Ovary (tissue), 9 donors: ENCODE data around the gene TBL1X. TPM values are rescaled to one million over a fixed set of nuclear protein-coding genes. Genes with fewer than 3 reads are reported as not detected.

Experiments
- DNase-seq, 5 donors: peaks; one replicate each; pipeline ENCODE4 v3.0.0-alpha.2; 2019 to 2020
- H3K27ac ChIP-seq, 2 donors: fragments of 200-600 bp; one replicate each; pipeline versions ENCODE4 v1.5.1 to v1.8.0; 2019 to 2022
- H3K27me3 ChIP-seq: fragments of 200-600 bp; one replicate; pipeline ENCODE4 v1.8.0; 2022
- H3K36me3 ChIP-seq: fragments of 200-600 bp; sonication (generic); one replicate; pipeline ENCODE4 v1.5.1; 2019
- H3K4me1 ChIP-seq: one replicate; pipeline ENCODE4 v1.8.1; 2013; ENCODE audit warnings: mild to moderate bottlenecking, moderate library complexity; ENCODE audit not compliant: insufficient read depth
- H3K4me3 ChIP-seq: fragments of 200-600 bp; sonication (generic); one replicate; pipeline ENCODE4 v1.5.1; 2017
- H3K9me3 ChIP-seq, 2 donors: fragments of 200-600 bp in 1 of 2; sonication (generic) in 1 of 2; one replicate each; pipeline versions ENCODE4 v1.5.1 to v1.8.1; 2013 to 2019; ENCODE audit warnings: mild to moderate bottlenecking in 1 of 2, moderate library complexity in 1 of 2
- EP300 ChIP-seq: sonication (generic); formaldehyde crosslinking; IDR thresholded peaks from one replicate; pipeline ENCODE4 v1.6.1; 2017; ENCODE audit warnings: antibody characterized with exemption
- POLR2A ChIP-seq: fragments of 450-650 bp; IDR thresholded peaks from one replicate; pipeline ENCODE4 v1.6.1; 2017; ENCODE audit warnings: antibody characterized with exemption, mild to moderate bottlenecking, moderate library complexity
- WGBS, 3 donors: extraction: QIAGEN DNeasy Blood & Tissue Kit in 1 of 3; methylation state at CpG; one replicate each; pipeline versions ENCODE4 v1.1.5 to v1.1.7; 2013 to 2017; 5-methylcytosine and 5-hydroxymethylcytosine counted together
- intact Hi-C, 4 donors: fragments of 100-400 bp; cut with DNase I; formaldehyde crosslinking; loops; one replicate each; pipeline versions ENCODE4 v1.11.0 to v1.15.1; 2022 to 2023
- polyA plus RNA-seq, 2 donors: library from polyadenylated mRNA; stranded (reverse); fragments of 200-250 nt in 1 of 2; fragments of 350-450 nt in 1 of 2; fragmentation: Illumina TruSeq in 1 of 2; extraction: RNeasy Lipid Tissue Mini Kit (QIAGEN cat#74804) in 1 of 2; gene quantifications; one replicate each; pipeline ENCODE4 v1.2.3, GENCODE V29; 2013 to 2014
- total RNA-seq, 7 donors: library from RNA; depleted of rRNA in 2 of 7; stranded (reverse); fragments of >200 nt in 2 of 7; fragmentation: NEBNext Ultra II Directional in 3 of 7; extraction: Animal tissue kit (Norgen Biotek cat#: 25700) in 3 of 7; gene quantifications; one replicate each; pipeline versions ENCODE4 v1.1.0 to v1.2.4, GENCODE V29; 2016 to 2023
- TF ChIP-seq, protein P1 (sequence below), 3 donors: fragments of 450-650 bp in 2 of 3; fragments of 200-600 bp in 1 of 3; IDR thresholded peaks; one replicate each; pipeline versions ENCODE4 v1.5.1 to v1.8.0; 2016 to 2022; ENCODE audit warnings: antibody characterized with exemption in 3 of 3, mild to moderate bottlenecking in 1 of 3
- donor health status: DM: no; HTN: no; CAD: no; lungs with moderate emphysema.
- donor health status: DM: no; HTN: no; CAD: no.
- donor health status: Bipolar disorder and iron deficiency.
- donor health status: DM: yes; HTN: yes; CAD: no.
- donor health status: DM: no; HTN: no; CAD: no.
- donor health status: DM: yes; HTN: yes; CAD: no.

Gene TBL1X
- total and polyA plus RNA-seq, 9 donors: 11.3 to 50.5 (median 32.0) TPM

GRCh38 chrX:9646471-9647224, 181.8 kb downstream of the TBL1X start:
- Histone ChIP-seq H3K9me3 (no peaks in the 10 kb centered on the region), H3K27me3 (no peaks in the 10 kb centered on the region), H3K27ac (peak overlapping the region in 1 of 2 donors; percentile 50), H3K4me1 (no peaks in the 10 kb centered on the region), H3K36me3 (no peaks in the 10 kb centered on the region), H3K4me3 (no peak overlapping the region)
- TF ChIP-seq, protein P1, sequence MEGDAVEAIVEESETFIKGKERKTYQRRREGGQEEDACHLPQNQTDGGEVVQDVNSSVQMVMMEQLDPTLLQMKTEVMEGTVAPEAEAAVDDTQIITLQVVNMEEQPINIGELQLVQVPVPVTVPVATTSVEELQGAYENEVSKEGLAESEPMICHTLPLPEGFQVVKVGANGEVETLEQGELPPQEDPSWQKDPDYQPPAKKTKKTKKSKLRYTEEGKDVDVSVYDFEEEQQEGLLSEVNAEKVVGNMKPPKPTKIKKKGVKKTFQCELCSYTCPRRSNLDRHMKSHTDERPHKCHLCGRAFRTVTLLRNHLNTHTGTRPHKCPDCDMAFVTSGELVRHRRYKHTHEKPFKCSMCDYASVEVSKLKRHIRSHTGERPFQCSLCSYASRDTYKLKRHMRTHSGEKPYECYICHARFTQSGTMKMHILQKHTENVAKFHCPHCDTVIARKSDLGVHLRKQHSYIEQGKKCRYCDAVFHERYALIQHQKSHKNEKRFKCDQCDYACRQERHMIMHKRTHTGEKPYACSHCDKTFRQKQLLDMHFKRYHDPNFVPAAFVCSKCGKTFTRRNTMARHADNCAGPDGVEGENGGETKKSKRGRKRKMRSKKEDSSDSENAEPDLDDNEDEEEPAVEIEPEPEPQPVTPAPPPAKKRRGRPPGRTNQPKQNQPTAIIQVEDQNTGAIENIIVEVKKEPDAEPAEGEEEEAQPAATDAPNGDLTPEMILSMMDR (IDR thresholded peaks at IDR 0.05): no peak
- TF ChIP-seq EP300 (no peak), POLR2A (no peak)
- 35 to 50% (median 45%) methylated on average over 12 of the region's 12 CpGs for WGBS, 3 donors
- intact Hi-C loops: no loop called here
- peak in 4 of 5 donors; percentile 37 to 61 (median 48) for DNase-seq

DNA sequence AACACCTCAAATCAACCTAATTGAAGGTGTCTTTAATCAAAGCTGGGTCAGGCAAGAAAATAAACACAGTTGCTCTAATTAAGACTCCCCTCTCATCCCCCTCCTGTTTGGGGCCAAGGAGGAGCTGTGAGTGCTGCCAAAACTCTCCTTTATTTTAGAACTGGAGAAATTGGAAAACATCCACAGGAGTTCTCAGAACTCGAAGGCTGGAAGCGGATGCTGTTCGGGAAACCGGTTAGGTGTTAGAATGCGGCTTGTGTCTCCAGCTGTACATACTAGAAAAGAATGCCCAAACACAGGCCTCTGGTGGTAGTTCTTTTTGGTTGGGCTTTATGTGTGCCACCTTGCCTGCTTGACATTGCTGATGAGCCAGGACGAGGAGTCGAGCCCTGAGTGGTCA, 182.6 kb downstream of the TBL1X start:
- 34 to 50% (median 37%) methylated on average over 7 of the region's 7 CpGs for WGBS, 3 donors
- H3K4me3 ChIP-seq: no peak overlapping the region
- H3K36me3 ChIP-seq: no peaks in the 10 kb centered on the region
- TF ChIP-seq, protein P1 (IDR thresholded peaks at IDR 0.05): no peak
- no peak for TF ChIP-seq POLR2A
- TF ChIP-seq EP300: no peak
- no peaks in the 10 kb centered on the region for H3K9me3 ChIP-seq
- H3K27me3 ChIP-seq: no peaks in the 10 kb centered on the region
- H3K4me1 ChIP-seq: no peaks in the 10 kb centered on the region
- H3K27ac ChIP-seq: peak overlapping the region in 1 of 2 donors; percentile 50
- intact Hi-C loops: no loop called here
- peak in 2 of 5 donors; percentile 33 to 35 for DNase-seq

- WGBS, 3 donors: 69 to 84% (median 78%) methylated on average over 3 of the region's 3 CpGs
- intact Hi-C loops: no loop called here
- DNase-seq: no peak
- no peaks in the 10 kb centered on the region for H3K27me3 ChIP-seq
- H3K36me3 ChIP-seq: no peaks in the 10 kb centered on the region
- no peak overlapping the region for H3K4me3 ChIP-seq
- TF ChIP-seq, protein P1 (IDR thresholded peaks at IDR 0.05): no peak
- TF ChIP-seq EP300: no peak
- TF ChIP-seq POLR2A: no peak
- H3K9me3 ChIP-seq: no peaks in the 10 kb centered on the region
- H3K27ac ChIP-seq: no peak overlapping the region
- H3K4me1 ChIP-seq: no peaks in the 10 kb centered on the region
Measured at GRCh38 chrX:9650091-9650490, 185.2 kb downstream of the TBL1X start.

DNA sequence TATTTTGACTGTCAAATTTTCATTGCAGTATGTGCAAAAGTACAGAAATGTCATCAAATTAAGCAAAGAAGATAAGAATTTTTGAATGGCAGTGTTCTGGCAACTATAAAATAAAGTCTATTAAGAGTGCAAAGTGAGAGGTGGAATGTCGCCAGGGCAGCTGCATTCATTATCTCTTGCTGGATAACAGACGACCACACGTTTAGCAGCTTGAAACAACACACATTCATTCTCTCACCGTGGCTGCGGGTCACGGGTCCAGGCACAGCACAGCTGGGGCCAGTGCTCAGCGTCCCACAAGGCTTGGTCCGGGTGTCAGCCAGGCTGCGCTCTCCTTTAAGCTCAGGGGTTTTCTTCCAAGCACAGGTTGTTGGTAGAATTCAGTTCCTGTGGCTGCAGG, 186.9 kb downstream of the TBL1X start:
- TF ChIP-seq EP300: no peak
- no peak for TF ChIP-seq POLR2A
- TF ChIP-seq, protein P1 (IDR thresholded peaks at IDR 0.05): no peak
- 30 to 52% (median 45%) methylated on average over 9 of the region's 9 CpGs for WGBS, 3 donors
- Histone ChIP-seq H3K36me3 (no peaks in the 10 kb centered on the region), H3K4me3 (no peak overlapping the region), H3K27me3 (no peaks in the 10 kb centered on the region), H3K9me3 (no peaks in the 10 kb centered on the region), H3K27ac (no peak overlapping the region), H3K4me1 (peaks cover 3% of the 10 kb centered on the region)
- intact Hi-C loops: no loop called here
- no peak for DNase-seq
